GM19438 (cell line): ENCODE results near the gene FASTK.
A peak's percentile ranks its signal among the peaks of the same experiment; 100 is the strongest.
"Not testable (repeated sequence)": the region's sequence is repeated elsewhere in the genome, so short reads cannot be mapped to it uniquely, and the experiment has no call there.

Experiments used
- ATAC-seq: cut with Tn5 transposase; IDR thresholded peaks from one replicate; pipeline ENCODE4 v1.9.1; 2021; ENCODE audit warnings: low read depth; ENCODE audit not compliant: unreplicated experiment

The FASTK gene

GRCh38 chr7:151032936-151033863 lies 47.4 kb downstream of the FASTK start:
- no peak for ATAC-seq

- no peak for ATAC-seq
These were observed 49.6 kb downstream of the FASTK start for GRCh38 chr7:151031011-151031410.

GRCh38 chr7:151028948-151029501 lies 51.6 kb downstream of the FASTK start:
- ATAC-seq = no peak

- ATAC-seq = peak; percentile 96
These were observed 52.3 kb downstream of the FASTK start, which contains the start of gene ABCB8 for GRCh38 chr7:151028131-151028947. Gene ABCB8, plus strand, starts transcription at chr7:151028450. Its CDS starts 66 bp downstream, at chr7:151028516.

GRCh38 chr7:151027728-151028130 lies 52.9 kb downstream of the FASTK start:
- ATAC-seq = peak; percentile 13

GRCh38 chr7:151026771-151027727 lies 53.6 kb downstream of the FASTK start:
- ATAC-seq = not testable (repeated sequence)
